Activated B cell treated with CpG ODN at 0.5 μM for 24 hours (primary cell): ENCODE measurements around the gene SLC13A3. TPM values are rescaled to one million over a fixed set of nuclear protein-coding genes. Genes with fewer than 3 reads are reported as not detected.

ENCODE experiments used
- ATAC-seq: fragments of 200-7000 bp; cut with Tn5 transposase; one replicate; pipeline ENCODE4 v1.10.0; 2021; ENCODE audit warnings: low read depth, mild to moderate bottlenecking, moderate library complexity
- CTCF ChIA-PET: fragments of 350-600 bp; sonication (Branson Sonifier 250); formaldehyde crosslinking; loops from one replicate; lab custom pipeline; 2021; ENCODE audit warnings: antibody characterized with exemption; lab: Charles Lee
- POLR2A ChIA-PET: fragments of 350-600 bp; sonication (Branson Sonifier 250); formaldehyde crosslinking; loops from one replicate; lab custom pipeline; 2021; ENCODE audit warnings: antibody characterized with exemption; lab: Charles Lee
- DNase-seq: peaks from one replicate; pipeline ENCODE4 v3.0.0; 2022
- H3K27ac Mint-ChIP-seq: one replicate; pipeline ENCODE4 v1.8.0; 2020; ENCODE audit warnings: mixed read lengths
- H3K27me3 Mint-ChIP-seq: one replicate; pipeline ENCODE4 v1.8.0; 2021; ENCODE audit warnings: mixed read lengths
- H3K36me3 Mint-ChIP-seq: one replicate; pipeline ENCODE4 v1.8.0; 2021; ENCODE audit warnings: low read depth, mixed read lengths
- H3K4me1 Mint-ChIP-seq: one replicate; pipeline ENCODE4 v1.8.0; 2021; ENCODE audit warnings: mixed read lengths
- H3K4me3 Mint-ChIP-seq: one replicate; pipeline ENCODE4 v1.8.0; 2020; ENCODE audit warnings: mild to moderate bottlenecking, mixed read lengths
- H3K9me3 Mint-ChIP-seq: one replicate; pipeline ENCODE4 v1.8.0; 2020; ENCODE audit warnings: mixed read lengths
- intact Hi-C: fragments of 100-400 bp; cut with micrococcal nuclease; formaldehyde crosslinking; loops from one replicate; pipeline ENCODE4 v1.15.1; 2024
- total RNA-seq: library from RNA; stranded (reverse); gene quantifications from 2 replicates; pipeline ENCODE4 v1.2.3, GENCODE V29; 2022
- TF ChIP-seq, protein P1 (sequence below): fragments of 200-600 bp; IDR thresholded peaks from one replicate; pipeline ENCODE4 v1.8.0; 2022; ENCODE audit warnings: antibody characterized with exemption, mild to moderate bottlenecking

Gene SLC13A3
- total RNA-seq, 1 donor from 2014 or later, result 0.47 TPM

GRCh38 chr20:46573234-46573633, 78.0 kb downstream of the SLC13A3 start:
- intact Hi-C loops, result no loop called here
- ChIA-PET POLR2A (no interaction called here), CTCF (interaction anchor here (1.1 kb wide), 1 partner anchor 12 kb away, joined by 4 read pairs; no protein-coding TSS in a partner anchor)
- TF ChIP-seq, protein P1, sequence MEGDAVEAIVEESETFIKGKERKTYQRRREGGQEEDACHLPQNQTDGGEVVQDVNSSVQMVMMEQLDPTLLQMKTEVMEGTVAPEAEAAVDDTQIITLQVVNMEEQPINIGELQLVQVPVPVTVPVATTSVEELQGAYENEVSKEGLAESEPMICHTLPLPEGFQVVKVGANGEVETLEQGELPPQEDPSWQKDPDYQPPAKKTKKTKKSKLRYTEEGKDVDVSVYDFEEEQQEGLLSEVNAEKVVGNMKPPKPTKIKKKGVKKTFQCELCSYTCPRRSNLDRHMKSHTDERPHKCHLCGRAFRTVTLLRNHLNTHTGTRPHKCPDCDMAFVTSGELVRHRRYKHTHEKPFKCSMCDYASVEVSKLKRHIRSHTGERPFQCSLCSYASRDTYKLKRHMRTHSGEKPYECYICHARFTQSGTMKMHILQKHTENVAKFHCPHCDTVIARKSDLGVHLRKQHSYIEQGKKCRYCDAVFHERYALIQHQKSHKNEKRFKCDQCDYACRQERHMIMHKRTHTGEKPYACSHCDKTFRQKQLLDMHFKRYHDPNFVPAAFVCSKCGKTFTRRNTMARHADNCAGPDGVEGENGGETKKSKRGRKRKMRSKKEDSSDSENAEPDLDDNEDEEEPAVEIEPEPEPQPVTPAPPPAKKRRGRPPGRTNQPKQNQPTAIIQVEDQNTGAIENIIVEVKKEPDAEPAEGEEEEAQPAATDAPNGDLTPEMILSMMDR, result no peak
- Mint-ChIP-seq H3K4me1 (peaks cover 6% of the 10 kb centered on the region), H3K27me3 (peaks cover 25% of the 10 kb centered on the region), H3K9me3 (no peaks in the 10 kb centered on the region), H3K36me3 (no peaks in the 10 kb centered on the region), H3K27ac (no peak overlapping the region), H3K4me3 (no peak overlapping the region)
- ATAC-seq, result no peak
- DNase-seq, result no peak

- DNase-seq (no peak), ATAC-seq (no peak)
- no peaks in the 10 kb centered on the region for H3K9me3 Mint-ChIP-seq
- ChIA-PET POLR2A (no interaction called here), CTCF (interaction anchor here (1.1 kb wide), 1 partner anchor 11 kb away, joined by 4 read pairs; no protein-coding TSS in a partner anchor)
- intact Hi-C loops, result no loop called here
- H3K4me1 Mint-ChIP-seq, result peaks cover 6% of the 10 kb centered on the region
- H3K27me3 Mint-ChIP-seq, result peaks cover 25% of the 10 kb centered on the region
- TF ChIP-seq, protein P1, result no peak
- no peak overlapping the region for H3K4me3 Mint-ChIP-seq
- H3K36me3 Mint-ChIP-seq, result no peaks in the 10 kb centered on the region
- H3K27ac Mint-ChIP-seq, result no peak overlapping the region
These were observed 78.5 kb downstream of the SLC13A3 start for GRCh38 chr20:46572790-46573189.

- Mint-ChIP-seq H3K4me1 (peaks cover 6% of the 10 kb centered on the region), H3K27me3 (peaks cover 28% of the 10 kb centered on the region), H3K27ac (no peak overlapping the region), H3K4me3 (no peak overlapping the region), H3K36me3 (no peaks in the 10 kb centered on the region), H3K9me3 (no peaks in the 10 kb centered on the region)
- TF ChIP-seq, protein P1, result no peak
- ChIA-PET POLR2A (no interaction called here), CTCF (no interaction called here)
- ATAC-seq, result no peak
- intact Hi-C loops, result no loop called here
- no peak for DNase-seq
These were observed 79.1 kb downstream of the SLC13A3 start for GRCh38 chr20:46572153-46572552.

DNA sequence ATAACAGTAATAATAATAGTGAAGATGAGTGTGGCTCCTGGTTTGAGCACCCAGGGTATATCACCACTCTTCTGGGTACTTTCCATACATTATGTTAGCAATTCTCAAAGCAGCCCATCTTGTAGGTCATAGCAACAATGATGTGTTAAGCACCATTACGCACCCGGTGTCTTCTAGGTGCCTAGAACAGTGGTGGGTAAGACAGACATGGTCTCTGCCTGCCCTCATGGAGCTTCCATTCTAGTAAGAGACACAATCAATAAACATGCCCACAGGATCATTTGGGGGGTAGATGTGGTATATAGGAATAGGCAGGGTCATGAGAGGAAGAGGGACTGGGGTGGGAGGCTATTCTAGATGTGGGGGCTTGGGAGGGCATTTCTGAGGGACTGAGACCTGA, 79.8 kb downstream of the SLC13A3 start:
- Mint-ChIP-seq H3K27me3 (peaks cover 27% of the 10 kb centered on the region), H3K4me3 (no peak overlapping the region), H3K27ac (no peak overlapping the region), H3K9me3 (no peaks in the 10 kb centered on the region), H3K36me3 (no peaks in the 10 kb centered on the region), H3K4me1 (peaks cover 6% of the 10 kb centered on the region)
- intact Hi-C loops, result no loop called here
- TF ChIP-seq, protein P1, result no peak
- CTCF ChIA-PET, result no interaction called here
- no peak for ATAC-seq
- DNase-seq, result no peak
- POLR2A ChIA-PET, result no interaction called here

GRCh38 chr20:46570956-46571355, 80.3 kb downstream of the SLC13A3 start:
- no peak overlapping the region for H3K4me3 Mint-ChIP-seq
- H3K27me3 Mint-ChIP-seq, result peaks cover 27% of the 10 kb centered on the region
- intact Hi-C loops, result no loop called here
- no peak overlapping the region for H3K27ac Mint-ChIP-seq
- ATAC-seq (no peak), DNase-seq (no peak)
- CTCF ChIA-PET, result no interaction called here
- POLR2A ChIA-PET, result no interaction called here
- TF ChIP-seq, protein P1, result no peak
- H3K9me3 Mint-ChIP-seq, result no peaks in the 10 kb centered on the region
- H3K36me3 Mint-ChIP-seq, result no peaks in the 10 kb centered on the region
- peaks cover 3% of the 10 kb centered on the region for H3K4me1 Mint-ChIP-seq
